Right kidney (tissue), 1 donor: ENCODE data around the gene MRPL46.
"Not testable (repeated sequence)": the region's sequence is repeated elsewhere in the genome, so short reads cannot be mapped to it uniquely, and the experiment has no call there.

Source experiments
- DNase-seq: peaks from one replicate; pipeline ENCODE4 v3.0.0-alpha.2; 2016

Gene MRPL46

GRCh38 chr15:88447206-88447605 lies 20.0 kb downstream of the MRPL46 start:
- no peak for DNase-seq

- no peak for DNase-seq
These were observed 26.0 kb downstream of the MRPL46 start for GRCh38 chr15:88441076-88441730.

- DNase-seq = no peak
These were observed 27.2 kb downstream of the MRPL46 start for GRCh38 chr15:88440021-88440420.

- DNase-seq = no peak
These were observed 29.0 kb downstream of the MRPL46 start for GRCh38 chr15:88438181-88438580.

- DNase-seq = not testable (repeated sequence)
These were observed 33.1 kb downstream of the MRPL46 start for GRCh38 chr15:88434106-88434505.

- no peak for DNase-seq
These were observed 34.0 kb downstream of the MRPL46 start for GRCh38 chr15:88433046-88433685.

GRCh38 chr15:88431441-88431840 lies 35.7 kb downstream of the MRPL46 start:
- DNase-seq = no peak

GRCh38 chr15:88430051-88430450 lies 37.1 kb downstream of the MRPL46 start:
- no peak for DNase-seq

GRCh38 chr15:88428805-88429605 lies 38.2 kb downstream of the MRPL46 start:
- no peak for DNase-seq

GRCh38 chr15:88428053-88428452 lies 39.1 kb downstream of the MRPL46 start:
- no peak for DNase-seq

- DNase-seq = no peak
These were observed 40.9 kb downstream of the MRPL46 start for GRCh38 chr15:88426304-88426703.

GRCh38 chr15:88423331-88423730 lies 43.9 kb downstream of the MRPL46 start:
- DNase-seq = no peak

- DNase-seq = no peak
These were observed 47.4 kb downstream of the MRPL46 start for GRCh38 chr15:88419830-88420229.
